ENCODE results near the gene LRRC23.

- TF ChIP-seq CTCF (IDR thresholded peaks at IDR 0.05) (no peak), POLR2A (IDR thresholded peaks at IDR 0.05) (no peak), EP300 (IDR thresholded peaks at IDR 0.05) (no peak)
Measured at GRCh38 chr12:6887460-6887859, 17.2 kb upstream of the LRRC23 start.
